HG03521 (cell line): ENCODE measurements around the gene TMEM8B.
"Not testable (repeated sequence)": the region's sequence is repeated elsewhere in the genome, so short reads cannot be mapped to it uniquely, and the experiment has no call there.

Experiments
- ATAC-seq: cut with Tn5 transposase; IDR thresholded peaks from one replicate; pipeline ENCODE4 v1.9.1; 2021; ENCODE audit warnings: mild to moderate bottlenecking, moderate library complexity; ENCODE audit not compliant: unreplicated experiment

TMEM8B gene

GRCh38 chr9:35862328-35862727 is 33.3 kb downstream of the TMEM8B start:
- no peak for ATAC-seq

GRCh38 chr9:35863583-35863982 is 34.6 kb downstream of the TMEM8B start:
- no peak for ATAC-seq

- no peak for ATAC-seq
These were observed 35.7 kb downstream of the TMEM8B start for GRCh38 chr9:35864695-35865255.

GRCh38 chr9:35867538-35867937 is 38.5 kb downstream of the TMEM8B start:
- ATAC-seq: no peak

GRCh38 chr9:35868933-35869332 is 39.9 kb downstream of the TMEM8B start:
- no peak for ATAC-seq

DNA sequence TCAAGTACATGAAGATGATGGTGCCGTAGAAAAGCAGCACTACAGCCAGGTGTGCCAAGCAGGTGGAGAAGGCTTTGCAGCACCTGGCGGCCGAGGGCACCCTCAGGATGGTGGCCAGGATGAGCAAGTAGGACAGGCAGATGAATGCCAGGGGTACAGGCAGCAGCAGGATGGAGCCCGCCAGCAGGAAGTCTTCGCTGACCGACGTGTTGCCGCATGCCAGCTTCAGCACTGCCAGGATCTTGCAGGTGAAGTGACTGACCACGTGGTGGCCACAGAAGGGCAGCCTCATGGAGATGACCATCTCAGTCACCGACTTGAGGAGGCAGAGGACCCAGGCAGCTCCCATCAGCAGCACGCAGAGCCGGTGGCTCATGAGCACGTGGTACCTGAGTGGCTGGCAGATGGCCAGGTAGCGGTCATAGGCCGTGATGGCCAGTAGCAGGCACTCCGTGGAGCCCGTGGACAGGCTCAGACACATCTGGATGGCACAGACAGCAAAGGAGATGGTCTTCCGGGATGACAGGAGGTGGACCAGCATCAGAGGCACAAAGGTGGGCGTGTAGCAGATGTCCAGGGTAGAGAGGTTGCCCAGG is 40.7 kb downstream of the TMEM8B start:
- ATAC-seq: no peak

DNA sequence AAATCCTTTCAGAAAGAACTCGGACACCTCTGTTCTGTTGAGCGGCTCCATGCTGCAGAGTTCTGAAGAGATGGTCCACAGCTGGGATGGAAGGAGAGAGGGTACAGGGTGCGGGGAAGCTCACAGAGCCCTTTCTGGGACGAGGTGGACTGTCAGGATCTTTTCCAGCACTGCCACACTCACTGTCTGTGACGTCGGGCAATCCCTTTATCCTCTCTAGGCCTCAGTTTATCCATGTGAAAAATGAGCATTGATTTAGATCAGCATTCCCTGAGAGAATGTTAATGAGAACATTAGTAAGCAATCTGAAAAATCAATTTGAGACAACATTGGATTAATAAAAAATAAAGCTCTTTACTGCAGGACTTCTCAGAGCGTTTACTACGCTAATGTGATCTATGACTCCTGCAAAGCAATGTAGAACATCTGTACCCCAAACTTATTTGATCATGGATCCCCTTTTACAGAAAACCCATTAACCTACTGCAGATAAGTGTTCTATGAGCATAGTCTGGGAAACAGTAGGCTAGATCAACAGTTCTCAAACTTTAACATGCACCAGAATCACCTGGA is 41.4 kb downstream of the TMEM8B start, which contains the start of gene OR13J1:
Gene OR13J1 (minus strand): TSS at position 51 of the 573 bp plus-strand sequence. CDS start 0 bp downstream, at position 51.
- ATAC-seq: no peak

DNA sequence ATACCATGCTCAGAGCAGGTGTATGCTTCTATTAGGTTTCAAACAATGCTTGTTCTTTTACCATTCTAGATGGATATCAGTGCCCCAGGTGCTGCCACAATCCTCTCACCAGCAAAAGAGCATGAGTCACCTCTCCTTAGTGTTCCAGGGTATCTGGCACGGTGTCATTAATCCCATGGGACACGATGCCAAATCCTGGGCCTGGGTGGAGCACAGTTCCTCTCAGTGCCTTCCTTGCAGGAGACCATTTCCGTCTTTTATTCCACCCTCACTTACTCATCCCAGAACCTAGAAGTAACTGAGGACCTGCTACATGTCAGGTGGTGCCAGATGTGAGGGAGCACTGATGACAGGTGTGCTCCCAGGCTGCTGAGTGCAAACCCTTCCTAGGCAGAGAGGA is 42.5 kb downstream of the TMEM8B start:
- no peak for ATAC-seq

DNA sequence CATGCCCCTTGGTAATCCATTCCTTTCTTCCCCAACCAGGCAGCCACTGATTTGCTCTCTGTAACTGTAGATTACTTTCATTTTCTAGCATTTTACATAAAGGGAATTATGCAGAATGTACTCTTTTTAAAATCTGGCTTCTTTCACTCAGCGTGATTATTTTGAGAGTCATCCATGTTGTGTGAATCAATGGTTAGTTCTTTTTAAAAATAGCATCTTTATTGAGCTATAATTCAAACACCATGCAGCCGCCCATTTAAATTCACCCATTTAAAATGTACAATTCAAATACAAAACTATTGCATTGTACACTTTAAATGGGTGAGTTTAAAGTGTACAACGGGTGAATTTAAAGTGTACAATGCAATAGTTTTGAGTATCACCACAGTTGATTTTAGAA is 43.5 kb downstream of the TMEM8B start:
- ATAC-seq: no peak

GRCh38 chr9:35882263-35882848 is 53.3 kb downstream of the TMEM8B start:
- ATAC-seq: no peak

GRCh38 chr9:35882996-35883395 is 54.0 kb downstream of the TMEM8B start:
- ATAC-seq: no peak

DNA sequence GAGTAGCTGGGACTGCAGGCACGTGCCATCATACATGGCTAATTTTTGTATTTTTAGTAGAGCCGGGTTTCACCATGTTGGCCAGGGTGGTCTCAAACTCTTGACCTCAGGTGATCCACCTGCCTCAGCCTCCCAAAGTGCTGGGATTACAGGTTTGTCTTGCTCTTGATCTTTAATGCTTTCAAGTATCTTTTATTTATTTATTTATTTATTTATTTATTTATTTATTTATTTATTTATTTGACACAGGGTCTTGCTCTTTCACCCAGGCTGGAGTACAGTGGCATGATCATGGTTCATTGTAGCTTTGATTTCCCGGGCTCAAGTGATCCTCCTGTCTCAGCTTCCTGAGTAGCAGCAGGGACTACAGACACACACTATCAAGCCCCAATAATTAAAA is 55.9 kb downstream of the TMEM8B start:
- ATAC-seq: not testable (repeated sequence)

DNA sequence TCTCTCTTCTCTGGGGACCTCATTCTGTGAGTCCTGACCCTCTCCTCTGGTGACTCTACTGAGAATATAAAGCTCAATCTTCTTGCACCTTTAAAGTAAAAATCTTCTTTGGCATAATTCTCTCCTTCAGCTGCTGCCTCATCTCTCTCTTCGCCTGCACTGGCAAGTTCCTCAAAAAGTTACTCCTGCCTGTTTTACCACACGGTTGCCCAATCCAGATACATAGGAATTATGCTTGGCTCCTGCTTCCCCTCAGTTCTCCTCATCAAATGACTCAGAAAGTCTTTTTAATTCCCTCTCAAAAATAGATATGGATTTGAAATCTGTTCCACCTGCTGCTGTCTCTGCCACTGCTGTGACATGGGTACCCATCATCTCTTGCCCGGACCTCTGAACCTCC is 62.6 kb downstream of the TMEM8B start:
- ATAC-seq: no peak

DNA sequence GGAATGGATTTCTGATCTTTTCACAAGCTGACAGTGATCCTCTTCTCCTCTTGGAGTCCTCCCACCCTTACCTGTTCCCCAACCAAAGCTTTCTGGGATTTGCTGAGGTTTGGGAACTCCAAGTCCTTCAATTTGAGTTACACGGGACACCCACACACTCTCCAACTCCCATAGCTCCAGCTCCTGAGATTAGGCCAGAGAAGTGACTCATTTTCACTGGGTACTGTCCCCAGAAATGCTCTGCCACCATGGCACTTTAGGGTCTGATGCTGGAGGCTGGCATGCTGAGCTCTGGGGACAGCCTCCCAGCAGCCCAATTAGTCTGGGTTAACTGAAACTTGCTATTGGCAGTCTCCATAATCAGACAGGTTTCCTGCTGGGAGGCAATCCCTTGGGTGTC is 63.0 kb downstream of the TMEM8B start:
- ATAC-seq: no peak

- no peak for ATAC-seq
These were observed 67.5 kb downstream of the TMEM8B start for GRCh38 chr9:35896570-35896969.

DNA sequence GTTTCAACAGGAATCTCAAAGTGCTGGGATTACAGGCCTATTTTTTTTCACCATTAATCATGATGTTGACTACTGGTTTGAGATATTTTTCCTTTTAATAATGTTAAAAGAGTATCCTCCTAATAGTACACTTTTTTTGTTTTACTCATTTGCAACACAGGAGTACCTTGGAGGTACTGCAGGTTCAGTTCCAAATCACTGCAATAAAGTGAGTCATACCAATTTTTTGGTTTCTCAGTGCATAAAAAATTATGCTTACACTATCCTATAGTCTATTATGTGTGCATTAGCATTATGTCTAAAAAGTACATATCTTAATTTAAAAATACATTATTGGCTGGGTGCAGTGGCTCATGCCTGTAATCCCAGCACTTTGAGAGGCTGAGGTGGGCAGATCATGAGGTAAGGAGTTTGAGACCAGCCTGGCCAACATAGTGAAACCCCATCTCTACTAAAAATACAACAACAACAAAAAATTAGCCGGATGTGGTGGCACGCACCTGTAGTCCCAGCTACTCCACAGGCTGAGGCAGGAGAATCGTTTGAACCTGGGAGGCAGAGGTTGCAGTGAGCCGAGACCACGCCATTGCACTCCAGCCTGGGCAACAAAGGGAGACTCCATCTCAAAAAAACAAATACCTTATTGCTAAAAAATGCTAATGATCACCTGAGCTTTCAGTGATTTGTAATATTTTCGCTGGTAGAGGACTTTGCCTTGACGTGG is 68.5 kb downstream of the TMEM8B start:
- ATAC-seq: not testable (repeated sequence)

DNA sequence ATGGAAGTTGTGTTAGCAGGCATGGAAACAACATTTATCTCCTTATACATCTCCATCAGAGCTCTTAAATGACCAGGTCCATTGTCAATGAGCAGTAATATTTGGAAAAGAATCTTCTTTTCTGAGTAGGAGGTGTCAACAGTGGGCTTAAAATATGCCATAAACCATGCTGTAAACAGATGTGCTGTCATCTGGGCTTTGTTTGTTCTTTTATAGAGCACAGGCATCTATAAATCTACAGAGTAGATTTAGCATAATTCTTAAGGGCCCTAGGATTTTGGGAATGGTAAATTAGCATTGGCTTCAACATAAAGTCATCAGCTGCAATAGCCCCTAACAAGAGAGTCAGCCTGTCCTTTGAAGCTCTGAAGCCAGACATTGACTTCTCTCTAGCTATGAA is 69.3 kb downstream of the TMEM8B start:
- ATAC-seq: no peak

DNA sequence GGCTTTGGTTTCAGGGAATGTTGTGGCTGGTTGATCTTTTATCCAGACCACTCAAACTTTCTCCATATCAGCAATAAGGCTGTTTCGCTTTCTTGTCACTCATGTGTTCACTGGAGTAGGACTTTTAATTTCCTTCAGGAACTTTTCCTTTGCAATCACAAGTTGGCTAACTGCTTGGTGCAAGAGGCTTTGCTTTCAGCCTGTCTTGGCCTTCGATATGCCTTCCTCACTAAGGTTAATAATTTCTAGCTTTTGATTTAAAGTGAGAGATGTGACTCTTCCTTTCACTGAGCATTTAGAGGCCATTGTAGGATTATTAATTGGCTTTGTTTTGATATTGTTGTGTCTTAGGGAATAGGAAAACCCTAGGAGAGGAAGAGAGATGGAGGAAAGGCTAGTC is 70.0 kb downstream of the TMEM8B start:
- no peak for ATAC-seq

GRCh38 chr9:35903049-35903448 is 74.0 kb downstream of the TMEM8B start:
- ATAC-seq: no peak

DNA sequence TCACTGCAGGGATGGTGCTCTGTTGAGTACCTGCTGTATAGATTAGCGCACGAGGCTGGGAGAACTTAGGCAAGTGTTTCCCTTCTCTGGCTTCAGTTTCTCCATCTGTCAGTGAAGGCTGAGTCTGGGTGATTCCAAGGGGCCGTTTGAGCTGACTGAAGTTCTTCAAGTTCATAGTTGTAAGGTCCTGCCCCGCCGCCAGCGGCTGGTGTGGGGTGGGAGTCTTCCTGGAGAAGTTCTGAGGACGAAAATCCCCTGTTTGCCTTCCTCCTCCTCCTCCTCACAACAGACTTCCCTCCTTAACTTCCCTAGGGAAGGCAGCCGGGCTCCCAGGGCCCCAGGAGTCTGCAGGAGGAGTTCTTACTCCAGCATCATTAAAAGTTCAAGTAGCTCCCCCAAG is 75.3 kb downstream of the TMEM8B start:
- no peak for ATAC-seq

GRCh38 chr9:35905051-35905781 is 76.2 kb downstream of the TMEM8B start:
- ATAC-seq: no peak
